Upper lobe of left lung (tissue), 4 donors: ENCODE data around the gene MRPL48.

Experiments used
- CTCF ChIP-seq, 6 experiments: fragments of 450-650 bp in 4 of 6; fragments of 200-600 bp in 2 of 6; sonication (generic) in 2 of 6; IDR thresholded peaks; one replicate each; pipeline ENCODE4 v1.5.1; 2016 to 2019; ENCODE audit warnings: antibody characterized with exemption in 6 of 6
- EP300 ChIP-seq, 4 donors: sonication (generic); formaldehyde crosslinking; IDR thresholded peaks; one replicate each; pipeline ENCODE4 v1.5.1; 2017; ENCODE audit warnings: antibody characterized with exemption in 4 of 4, control low read depth in 2 of 4
- POLR2A ChIP-seq, 4 donors: fragments of 450-650 bp; IDR thresholded peaks; one replicate each; pipeline ENCODE4 v1.5.1; 2016 to 2017; ENCODE audit warnings: antibody characterized with exemption in 4 of 4, mild to moderate bottlenecking in 2 of 4
- POLR2AphosphoS5 ChIP-seq, 2 donors: sonication (generic); formaldehyde crosslinking; IDR thresholded peaks; one replicate each; pipeline ENCODE4 v1.5.1; 2017; ENCODE audit warnings: antibody characterized with exemption in 2 of 2

DNA sequence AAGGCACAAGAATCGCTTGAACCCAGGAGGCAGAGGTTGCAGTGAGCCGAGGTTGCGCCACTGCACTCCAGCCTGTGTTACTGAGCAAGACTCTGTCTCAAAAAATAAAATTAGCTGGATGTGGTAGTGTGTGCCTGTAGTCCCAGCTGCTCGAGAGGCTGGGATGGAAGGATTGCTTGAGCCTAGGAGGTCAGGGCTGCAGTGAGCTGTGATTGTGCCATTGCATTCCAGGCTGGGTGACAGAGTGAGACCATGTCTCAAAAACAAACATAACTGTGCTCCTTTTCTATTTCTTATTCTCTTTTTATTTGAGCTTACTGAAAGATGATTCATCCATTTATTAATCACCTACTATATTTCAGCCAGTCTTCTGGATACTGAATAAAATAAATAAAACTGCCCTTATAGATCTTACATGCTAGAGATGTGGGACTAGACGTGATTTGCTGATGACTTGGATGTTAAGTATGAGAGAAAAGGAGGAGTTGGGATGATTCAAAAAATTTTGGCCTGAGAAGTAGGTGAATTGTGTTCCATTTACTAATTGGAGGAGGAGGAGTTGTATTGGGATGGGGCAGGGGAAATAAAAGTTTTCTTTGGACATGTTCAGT is 107.2 kb downstream of the MRPL48 start:
- no peak for TF ChIP-seq CTCF (IDR thresholded peaks at IDR 0.05)
- no peak for TF ChIP-seq POLR2A (IDR thresholded peaks at IDR 0.05)
- no peak for TF ChIP-seq EP300 (IDR thresholded peaks at IDR 0.05)
- TF ChIP-seq POLR2AphosphoS5 (IDR thresholded peaks at IDR 0.05) = no peak
